Measurements from ENCODE around the gene PRAC2.

DNA sequence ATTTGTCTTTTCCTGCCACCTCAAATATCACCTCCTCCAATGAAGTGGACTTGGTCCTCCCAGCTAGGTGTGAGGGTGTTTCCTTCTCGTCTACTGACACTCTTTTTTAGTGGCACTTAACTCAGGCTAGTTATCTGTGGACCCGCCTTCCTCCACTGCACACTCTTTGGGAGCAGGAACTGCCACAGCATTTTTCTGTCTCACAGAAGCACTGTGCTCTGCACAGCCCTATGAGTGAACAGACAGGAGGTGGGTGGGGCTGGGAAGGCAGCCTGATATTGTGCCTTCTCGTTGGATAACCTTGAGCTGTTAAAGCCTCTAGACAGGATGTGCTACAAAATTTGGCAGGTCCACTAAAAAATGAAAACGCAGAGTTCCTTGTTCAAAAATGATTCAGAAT is 37.4 kb downstream of the PRAC2 start:
- TF ChIP-seq, protein P1, sequence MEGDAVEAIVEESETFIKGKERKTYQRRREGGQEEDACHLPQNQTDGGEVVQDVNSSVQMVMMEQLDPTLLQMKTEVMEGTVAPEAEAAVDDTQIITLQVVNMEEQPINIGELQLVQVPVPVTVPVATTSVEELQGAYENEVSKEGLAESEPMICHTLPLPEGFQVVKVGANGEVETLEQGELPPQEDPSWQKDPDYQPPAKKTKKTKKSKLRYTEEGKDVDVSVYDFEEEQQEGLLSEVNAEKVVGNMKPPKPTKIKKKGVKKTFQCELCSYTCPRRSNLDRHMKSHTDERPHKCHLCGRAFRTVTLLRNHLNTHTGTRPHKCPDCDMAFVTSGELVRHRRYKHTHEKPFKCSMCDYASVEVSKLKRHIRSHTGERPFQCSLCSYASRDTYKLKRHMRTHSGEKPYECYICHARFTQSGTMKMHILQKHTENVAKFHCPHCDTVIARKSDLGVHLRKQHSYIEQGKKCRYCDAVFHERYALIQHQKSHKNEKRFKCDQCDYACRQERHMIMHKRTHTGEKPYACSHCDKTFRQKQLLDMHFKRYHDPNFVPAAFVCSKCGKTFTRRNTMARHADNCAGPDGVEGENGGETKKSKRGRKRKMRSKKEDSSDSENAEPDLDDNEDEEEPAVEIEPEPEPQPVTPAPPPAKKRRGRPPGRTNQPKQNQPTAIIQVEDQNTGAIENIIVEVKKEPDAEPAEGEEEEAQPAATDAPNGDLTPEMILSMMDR (IDR thresholded peaks at IDR 0.05) = no peak
- no peak for TF ChIP-seq POLR2A (IDR thresholded peaks at IDR 0.05)

All from esophagus squamous epithelium (tissue), 4 donors.